ENCODE measurements around the gene PKDREJ.

PKDREJ gene

GRCh38 chr22:46226577-46226976 lies 36.6 kb downstream of the PKDREJ start:
- TF ChIP-seq Cebpa-rat (IDR thresholded peaks at IDR 0.05) = no peak
- Histone ChIP-seq H3K9me3 (replicated peaks in 1 of 11) (no peaks in the 10 kb centered on the region), H3K27ac (no peak overlapping the region), H3K4me1 (peaks cover 0 to 6% (median 0%) of the 10 kb centered on the region in 10 experiments; a peak in 6 of 20 replicates), H3K36me3 (peaks cover 18 to 70% (median 41%) of the 10 kb centered on the region in 11 experiments), H3K27me3 (no peaks in the 10 kb centered on the region), H3K4me2 (no peak overlapping the region), H4K20me1 (no peaks in the 10 kb centered on the region), H3K4me3 (no peak overlapping the region), H3K9ac (no peak overlapping the region)

GRCh38 chr22:46225631-46226030 lies 37.5 kb downstream of the PKDREJ start:
- Histone ChIP-seq H3K9me3 (replicated peaks in 1 of 11) (peaks cover 0 to 7% (median 0%) of the 10 kb centered on the region in 11 experiments; a peak in 1 of 22 replicates), H3K4me1 (peaks cover 7 to 15% (median 9%) of the 10 kb centered on the region in 10 experiments), H4K20me1 (no peaks in the 10 kb centered on the region), H3K9ac (no peak overlapping the region), H3K36me3 (peaks cover 19 to 74% (median 48%) of the 10 kb centered on the region in 11 experiments), H3K4me2 (no peak overlapping the region), H3K27me3 (no peaks in the 10 kb centered on the region), H3K27ac (no peak overlapping the region), H3K4me3 (no peak overlapping the region)
- no peak for TF ChIP-seq Cebpa-rat (IDR thresholded peaks at IDR 0.05)

- Histone ChIP-seq H3K36me3 (peaks cover 25 to 77% (median 56%) of the 10 kb centered on the region in 11 experiments), H3K27me3 (no peaks in the 10 kb centered on the region), H3K9me3 (replicated peaks in 1 of 11) (peaks cover 0 to 7% (median 0%) of the 10 kb centered on the region in 11 experiments; a peak in 1 of 22 replicates), H3K27ac (no peak overlapping the region), H3K4me3 (no peak overlapping the region), H4K20me1 (no peaks in the 10 kb centered on the region), H3K4me1 (peaks cover 14 to 22% (median 16%) of the 10 kb centered on the region in 10 experiments), H3K9ac (no peak overlapping the region), H3K4me2 (no peak overlapping the region)
- no peak for TF ChIP-seq Cebpa-rat (IDR thresholded peaks at IDR 0.05)
These were observed 38.2 kb downstream of the PKDREJ start for GRCh38 chr22:46224898-46225290.

- peaks cover 32 to 83% (median 62%) of the 10 kb centered on the region in 11 experiments for H3K36me3 ChIP-seq
- H3K9me3 ChIP-seq (replicated peaks in 1 of 11) = peaks cover 0 to 7% (median 0%) of the 10 kb centered on the region in 11 experiments; a peak in 1 of 22 replicates
- H3K9ac ChIP-seq = no peak overlapping the region
- no peaks in the 10 kb centered on the region for H3K27me3 ChIP-seq
- TF ChIP-seq Cebpa-rat (IDR thresholded peaks at IDR 0.05) = no peak
- H3K27ac ChIP-seq = no peak overlapping the region; a peak in 1 of 22 replicates
- H3K4me2 ChIP-seq = no peak overlapping the region
- no peaks in the 10 kb centered on the region for H4K20me1 ChIP-seq
- H3K4me3 ChIP-seq = no peak overlapping the region
- H3K4me1 ChIP-seq = peaks cover 14 to 26% (median 16%) of the 10 kb centered on the region in 10 experiments
These were observed 38.9 kb downstream of the PKDREJ start for GRCh38 chr22:46224044-46224897.

GRCh38 chr22:46220921-46221320 lies 42.2 kb downstream of the PKDREJ start:
- Histone ChIP-seq H3K36me3 (peaks cover 62 to 99% (median 89%) of the 10 kb centered on the region in 11 experiments), H3K27me3 (no peaks in the 10 kb centered on the region), H3K9ac (peak overlapping the region in 2 of 11 experiments; percentile 15 to 19; a peak in 1 of 22 replicates), H3K4me2 (peak overlapping the region; percentile 38 to 76 (median 63)), H3K27ac (peak overlapping the region in 8 of 11 experiments; percentile 13 to 60 (median 44); a peak in 13 of 22 replicates), H4K20me1 (no peaks in the 10 kb centered on the region), H3K4me3 (0 out of 20 replicates have a peak overlapping the region, but pooled peaks of 1 of the 10 experiments have one; percentile 3), H3K4me1 (peaks cover 14 to 26% (median 16%) of the 10 kb centered on the region in 10 experiments), H3K9me3 (replicated peaks in 1 of 11) (peaks cover 0 to 7% (median 0%) of the 10 kb centered on the region in 11 experiments; a peak in 1 of 22 replicates)
- TF ChIP-seq Cebpa-rat (IDR thresholded peaks at IDR 0.05) = no peak

GRCh38 chr22:46219636-46220035 lies 43.5 kb downstream of the PKDREJ start:
- Histone ChIP-seq H4K20me1 (no peaks in the 10 kb centered on the region; a peak in 1 of 22 replicates), H3K4me1 (peaks cover 14 to 26% (median 16%) of the 10 kb centered on the region in 10 experiments), H3K27me3 (no peaks in the 10 kb centered on the region), H3K27ac (peak overlapping the region in 1 of 11 experiments; percentile 50; a peak in 1 of 22 replicates), H3K9me3 (replicated peaks in 1 of 11) (peaks cover 0 to 7% (median 0%) of the 10 kb centered on the region in 11 experiments; a peak in 1 of 22 replicates), H3K36me3 (peaks cover 71 to 99% (median 92%) of the 10 kb centered on the region in 11 experiments), H3K4me3 (no peak overlapping the region), H3K4me2 (no peak overlapping the region), H3K9ac (no peak overlapping the region)
- TF ChIP-seq Cebpa-rat (IDR thresholded peaks at IDR 0.05) = no peak

GRCh38 chr22:46214616-46215015 lies 48.5 kb downstream of the PKDREJ start:
- Histone ChIP-seq H3K9me3 (replicated peaks in 1 of 11) (peaks cover 10 to 30% (median 17%) of the 10 kb centered on the region in 11 experiments), H3K36me3 (peaks cover 78 to 100% (median 95%) of the 10 kb centered on the region in 11 experiments), H3K9ac (no peak overlapping the region), H3K4me2 (no peak overlapping the region), H3K27me3 (no peaks in the 10 kb centered on the region), H4K20me1 (no peaks in the 10 kb centered on the region; a peak in 1 of 22 replicates), H3K27ac (no peak overlapping the region), H3K4me3 (no peak overlapping the region), H3K4me1 (0 out of 20 replicates have a peak, but pooled peaks cover 0 to under 1% (median 0%) of the 10 kb centered on the region in 10 experiments)
- TF ChIP-seq Cebpa-rat (IDR thresholded peaks at IDR 0.05) = no peak

- no peaks in the 10 kb centered on the region; a peak in 1 of 22 replicates for H4K20me1 ChIP-seq
- H3K27ac ChIP-seq = no peak overlapping the region
- H3K36me3 ChIP-seq = peaks cover 78 to 100% (median 95%) of the 10 kb centered on the region in 11 experiments
- H3K4me1 ChIP-seq = no peaks in the 10 kb centered on the region
- no peaks in the 10 kb centered on the region for H3K27me3 ChIP-seq
- H3K9ac ChIP-seq = no peak overlapping the region
- no peak overlapping the region for H3K4me2 ChIP-seq
- peaks cover 15 to 35% (median 21%) of the 10 kb centered on the region in 11 experiments for H3K9me3 ChIP-seq (replicated peaks in 1 of 11)
- H3K4me3 ChIP-seq = no peak overlapping the region
- no peak for TF ChIP-seq Cebpa-rat (IDR thresholded peaks at IDR 0.05)
These were observed 49.0 kb downstream of the PKDREJ start for GRCh38 chr22:46214149-46214548.

GRCh38 chr22:46213052-46213451 lies 50.1 kb downstream of the PKDREJ start:
- Histone ChIP-seq H3K27ac (no peak overlapping the region), H3K36me3 (peaks cover 79 to 100% (median 96%) of the 10 kb centered on the region in 11 experiments), H3K4me2 (no peak overlapping the region), H3K9me3 (replicated peaks in 1 of 11) (peaks cover 26 to 46% (median 32%) of the 10 kb centered on the region in 11 experiments), H4K20me1 (no peaks in the 10 kb centered on the region; a peak in 1 of 22 replicates), H3K27me3 (no peaks in the 10 kb centered on the region), H3K4me3 (no peak overlapping the region), H3K4me1 (no peaks in the 10 kb centered on the region), H3K9ac (no peak overlapping the region)
- no peak for TF ChIP-seq Cebpa-rat (IDR thresholded peaks at IDR 0.05)

All from BLaER1 treated with 17β-estradiol and CSF1 and Interleukin-3, amounts not matched to agents 10 nM and 100 nM (cell line).